GM23338 (cell line): ENCODE data around the gene AOPEP. TPM values are rescaled to one million over a fixed set of nuclear protein-coding genes. Genes with fewer than 3 reads are reported as not detected.

Experiments
- ATAC-seq: fragments of 200-7000 bp; cut with Tn5 transposase; 3 replicates; pipeline ENCODE4 v1.9.1; 2020
- DNase-seq: peaks from one replicate; pipeline ENCODE4 v3.0.0-alpha.2; 2015; ENCODE audit warnings: low spot score
- H2AFZ ChIP-seq: fragments of 200-600 bp; sonication (generic); 2 replicates; pipeline ENCODE4 v1.8.0; 2016; ENCODE audit warnings: antibody characterized with exemption, mild to moderate bottlenecking, moderate library complexity
- H3F3A ChIP-seq: fragments of 200-600 bp; sonication (generic); replicated peaks from 2 replicates; pipeline ENCODE4 v1.8.0; 2017; ENCODE audit warnings: antibody characterized with exemption, mixed run types, low read depth
- H3K27ac ChIP-seq: fragments of 200-600 bp; sonication (generic); 2 replicates; pipeline ENCODE4 v1.6.1; 2016; ENCODE audit warnings: low read depth
- H3K27me3 ChIP-seq: fragments of 200-600 bp; sonication (generic); 2 replicates; pipeline ENCODE4 v1.8.0; 2016; ENCODE audit warnings: mild to moderate bottlenecking, mixed run types, moderate library complexity; ENCODE audit not compliant: insufficient read depth
- H3K36me3 ChIP-seq: fragments of 200-600 bp; sonication (generic); 2 replicates; pipeline ENCODE4 v1.8.0; 2016; ENCODE audit warnings: mild to moderate bottlenecking; ENCODE audit not compliant: insufficient read depth
- H3K4me1 ChIP-seq: fragments of 200-600 bp; sonication (generic); 2 replicates; pipeline ENCODE4 v1.8.0; 2016; ENCODE audit warnings: mild to moderate bottlenecking, moderate library complexity; ENCODE audit not compliant: insufficient read depth
- H3K4me2 ChIP-seq: fragments of 200-600 bp; sonication (generic); 2 replicates; pipeline ENCODE4 v1.7.1; 2017; ENCODE audit warnings: mixed run types
- H3K4me3 ChIP-seq: fragments of 200-600 bp; sonication (generic); 2 replicates; pipeline ENCODE4 v1.6.1; 2016; ENCODE audit warnings: mixed run types
- H3K79me2 ChIP-seq: fragments of 200-600 bp; sonication (generic); replicated peaks from 2 replicates; pipeline ENCODE4 v1.8.0; 2017; ENCODE audit warnings: mild to moderate bottlenecking; ENCODE audit not compliant: insufficient read depth
- H3K9me2 ChIP-seq: fragments of 200-600 bp; sonication (generic); 2 replicates; pipeline ENCODE4 v1.8.0; 2017; ENCODE audit not compliant: insufficient read depth
- H4K20me1 ChIP-seq: fragments of 200-600 bp; sonication (generic); replicated peaks from 2 replicates; pipeline ENCODE4 v1.8.0; 2017; ENCODE audit warnings: mild to moderate bottlenecking; ENCODE audit not compliant: insufficient read depth
- H3K27ac Mint-ChIP-seq: 2 replicates; pipeline ENCODE4 v1.8.0; 2020; ENCODE audit warnings: inconsistent platforms, mild to moderate bottlenecking, moderate library complexity, mixed read lengths
- H3K27me3 Mint-ChIP-seq: 3 replicates; pipeline ENCODE4 v1.8.0; 2022; ENCODE audit warnings: low read depth, mild to moderate bottlenecking, moderate library complexity, mixed read lengths, inconsistent platforms; ENCODE audit not compliant: insufficient read depth, poor library complexity
- H3K36me3 Mint-ChIP-seq: 3 replicates; pipeline ENCODE4 v1.8.0; 2021; ENCODE audit warnings: low read depth, mild to moderate bottlenecking, inconsistent platforms, moderate library complexity, mixed read lengths
- H3K4me1 Mint-ChIP-seq: 3 replicates; pipeline ENCODE4 v1.8.0; 2020; ENCODE audit warnings: mild to moderate bottlenecking, inconsistent platforms, mixed read lengths
- H3K4me3 Mint-ChIP-seq: 3 replicates; pipeline ENCODE4 v1.8.0; 2021; ENCODE audit warnings: moderate library complexity, mild to moderate bottlenecking, inconsistent platforms, mixed read lengths
- H3K9me3 Mint-ChIP-seq: 3 replicates; pipeline ENCODE4 v1.8.0; 2020; ENCODE audit warnings: moderate library complexity, mild to moderate bottlenecking, inconsistent platforms, mixed read lengths
- CREB1 ChIP-seq: fragments of 250-450 bp; sonication (Bioruptor Pico); IDR thresholded peaks from 2 replicates; pipeline ENCODE4 v1.5.0; 2020; ENCODE audit warnings: low read depth, mild to moderate bottlenecking, moderate library complexity
- EZH2 ChIP-seq: fragments of 200-600 bp; sonication (generic); IDR thresholded peaks from one replicate; pipeline ENCODE4 v1.8.0; 2017; ENCODE audit warnings: antibody characterized with exemption, mild to moderate bottlenecking, low read depth; ENCODE audit not compliant: unreplicated experiment
- EZH2phosphoT487 ChIP-seq: fragments of 200-600 bp; sonication (generic); IDR thresholded peaks from one replicate; pipeline ENCODE4 v1.8.1; 2018; ENCODE audit warnings: antibody characterized with exemption; ENCODE audit not compliant: unreplicated experiment
- JUNB ChIP-seq: IDR thresholded peaks from one replicate; pipeline ENCODE4 v1.6.1; 2016; ENCODE audit warnings: antibody characterized with exemption; ENCODE audit not compliant: unreplicated experiment
- NANOG ChIP-seq: IDR thresholded peaks from 2 replicates; pipeline ENCODE4 v1.6.1; 2016; ENCODE audit warnings: antibody characterized with exemption, borderline replicate concordance
- POLR2AphosphoS5 ChIP-seq: IDR thresholded peaks from 2 replicates; pipeline ENCODE4 v1.6.1; 2016; ENCODE audit warnings: antibody characterized with exemption, low read depth
- STAT1 ChIP-seq: IDR thresholded peaks from one replicate; pipeline ENCODE4 v1.6.1; 2016; ENCODE audit warnings: antibody characterized with exemption; ENCODE audit not compliant: unreplicated experiment
- ZNF114 ChIP-seq: fragments of 250-450 bp; sonication (Bioruptor Pico); IDR thresholded peaks from 2 replicates; pipeline ENCODE4 v1.5.0; 2020; ENCODE audit warnings: mild to moderate bottlenecking, moderate library complexity
- ZNF331 ChIP-seq: fragments of 250-450 bp; sonication (Bioruptor Pico); IDR thresholded peaks from 2 replicates; pipeline ENCODE4 v1.5.0; 2020; ENCODE audit warnings: low read depth, mild to moderate bottlenecking, moderate library complexity
- polyA plus RNA-seq: library from polyadenylated mRNA; unstranded; fragments of >200 nt; fragmentation: Nextera tagmentation; extraction: Ambion mirVana; gene quantifications from 2 replicates; pipeline ENCODE4 v1.2.1, GENCODE V29; 2016
- total RNA-seq: library from RNA; depleted of rRNA; stranded (reverse); fragments of >200 nt; shearing (Covaris generic); gene quantifications from 2 replicates; pipeline ENCODE4 v1.2.3, GENCODE V29; 2014
- TF ChIP-seq, protein P1 (sequence below): IDR thresholded peaks from one replicate; pipeline ENCODE4 v1.6.1; 2018; ENCODE audit warnings: antibody characterized with exemption; ENCODE audit not compliant: unreplicated experiment
- TF ChIP-seq, protein P2 (sequence below), 2 experiments: fragments of 200-600 bp in 1 of 2; sonication (generic) in 1 of 2; conservative IDR thresholded peaks; 2 replicates each; pipeline versions ENCODE4 v1.5.1 to v1.6.1; 2016 to 2017; ENCODE audit warnings: antibody characterized with exemption in 2 of 2, low read depth in 2 of 2, mild to moderate bottlenecking in 2 of 2, moderate library complexity in 1 of 2
- TF ChIP-seq, protein P3 (sequence below): IDR thresholded peaks from 2 replicates; pipeline ENCODE4 v1.6.1; 2016; ENCODE audit warnings: antibody characterized with exemption
- TF ChIP-seq, protein P4 (sequence below): fragments of 250-450 bp; sonication (Bioruptor Pico); IDR thresholded peaks from 2 replicates; pipeline ENCODE4 v1.5.0; 2020; ENCODE audit warnings: mild to moderate bottlenecking, moderate library complexity

Gene AOPEP
- total and polyA plus RNA-seq, 2 experiments from 2014 or later = 7.0 to 16.5 TPM

DNA sequence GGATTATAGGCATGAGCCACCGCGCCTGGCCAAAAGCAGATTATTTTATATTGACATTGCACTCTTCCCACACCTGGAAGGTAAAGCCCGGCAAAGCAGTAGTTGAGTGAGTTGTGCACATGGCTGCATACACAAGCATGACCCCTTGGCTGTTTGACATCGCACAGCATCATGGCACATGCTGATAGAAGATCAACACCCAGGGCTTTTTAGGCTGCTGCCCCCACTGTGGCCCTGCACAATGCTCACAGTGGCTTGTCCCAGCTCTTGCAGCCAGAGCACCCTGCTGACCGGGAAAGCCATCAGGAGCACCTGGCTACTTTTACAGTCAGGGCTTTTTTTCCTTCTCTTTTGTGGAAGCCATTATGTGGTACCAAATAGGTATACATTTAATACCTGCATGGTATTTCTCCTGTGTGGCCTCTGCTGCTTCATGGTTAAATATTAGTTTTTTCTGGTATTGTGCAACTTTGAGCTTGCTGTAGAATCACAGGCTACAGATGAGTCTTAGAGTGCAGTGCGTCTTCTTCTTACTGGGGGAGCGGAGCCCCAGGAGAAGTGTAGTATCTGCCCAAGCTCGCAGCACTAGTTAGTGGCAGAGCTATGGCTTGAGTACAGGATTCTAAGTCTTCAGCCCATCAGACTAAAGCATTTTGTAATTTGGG, 264.5 kb downstream of the AOPEP start:
- Mint-ChIP-seq H3K36me3 (no peaks in the 10 kb centered on the region), H3K9me3 (no peaks in the 10 kb centered on the region), H3K4me1 (peaks cover 18% of the 10 kb centered on the region), H3K27me3 (no peaks in the 10 kb centered on the region), H3K4me3 (no peak overlapping the region), H3K27ac (no peak overlapping the region; the same call in 1 of the 2 replicates)
- Histone ChIP-seq H3K27ac (no peak overlapping the region), H3K36me3 (no peaks in the 10 kb centered on the region), H3F3A (no peaks in the 10 kb centered on the region), H3K4me1 (peaks cover 6% of the 10 kb centered on the region), H3K79me2 (no peaks in the 10 kb centered on the region), H2AFZ (no peak overlapping the region), H3K9me2 (no peaks in the 10 kb centered on the region), H3K4me3 (no peak overlapping the region), H3K4me2 (no peak overlapping the region), H4K20me1 (no peaks in the 10 kb centered on the region; the same call in 1 of the 2 replicates), H3K27me3 (no peaks in the 10 kb centered on the region)
- DNase-seq (no peak), ATAC-seq (no peak; the same call in 2 of the 3 replicates)
- TF ChIP-seq, protein P1, sequence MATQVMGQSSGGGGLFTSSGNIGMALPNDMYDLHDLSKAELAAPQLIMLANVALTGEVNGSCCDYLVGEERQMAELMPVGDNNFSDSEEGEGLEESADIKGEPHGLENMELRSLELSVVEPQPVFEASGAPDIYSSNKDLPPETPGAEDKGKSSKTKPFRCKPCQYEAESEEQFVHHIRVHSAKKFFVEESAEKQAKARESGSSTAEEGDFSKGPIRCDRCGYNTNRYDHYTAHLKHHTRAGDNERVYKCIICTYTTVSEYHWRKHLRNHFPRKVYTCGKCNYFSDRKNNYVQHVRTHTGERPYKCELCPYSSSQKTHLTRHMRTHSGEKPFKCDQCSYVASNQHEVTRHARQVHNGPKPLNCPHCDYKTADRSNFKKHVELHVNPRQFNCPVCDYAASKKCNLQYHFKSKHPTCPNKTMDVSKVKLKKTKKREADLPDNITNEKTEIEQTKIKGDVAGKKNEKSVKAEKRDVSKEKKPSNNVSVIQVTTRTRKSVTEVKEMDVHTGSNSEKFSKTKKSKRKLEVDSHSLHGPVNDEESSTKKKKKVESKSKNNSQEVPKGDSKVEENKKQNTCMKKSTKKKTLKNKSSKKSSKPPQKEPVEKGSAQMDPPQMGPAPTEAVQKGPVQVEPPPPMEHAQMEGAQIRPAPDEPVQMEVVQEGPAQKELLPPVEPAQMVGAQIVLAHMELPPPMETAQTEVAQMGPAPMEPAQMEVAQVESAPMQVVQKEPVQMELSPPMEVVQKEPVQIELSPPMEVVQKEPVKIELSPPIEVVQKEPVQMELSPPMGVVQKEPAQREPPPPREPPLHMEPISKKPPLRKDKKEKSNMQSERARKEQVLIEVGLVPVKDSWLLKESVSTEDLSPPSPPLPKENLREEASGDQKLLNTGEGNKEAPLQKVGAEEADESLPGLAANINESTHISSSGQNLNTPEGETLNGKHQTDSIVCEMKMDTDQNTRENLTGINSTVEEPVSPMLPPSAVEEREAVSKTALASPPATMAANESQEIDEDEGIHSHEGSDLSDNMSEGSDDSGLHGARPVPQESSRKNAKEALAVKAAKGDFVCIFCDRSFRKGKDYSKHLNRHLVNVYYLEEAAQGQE = no peak
- TF ChIP-seq EZH2 (no peak), ZNF114 (CRISPR knock-in tag) (no peak), EZH2phosphoT487 (no peak), POLR2AphosphoS5 (no peak), STAT1 (no peak), CREB1 (CRISPR knock-in tag) (no peak), JUNB (no peak), ZNF331 (no peak), NANOG (no peak)
- TF ChIP-seq, protein P2, sequence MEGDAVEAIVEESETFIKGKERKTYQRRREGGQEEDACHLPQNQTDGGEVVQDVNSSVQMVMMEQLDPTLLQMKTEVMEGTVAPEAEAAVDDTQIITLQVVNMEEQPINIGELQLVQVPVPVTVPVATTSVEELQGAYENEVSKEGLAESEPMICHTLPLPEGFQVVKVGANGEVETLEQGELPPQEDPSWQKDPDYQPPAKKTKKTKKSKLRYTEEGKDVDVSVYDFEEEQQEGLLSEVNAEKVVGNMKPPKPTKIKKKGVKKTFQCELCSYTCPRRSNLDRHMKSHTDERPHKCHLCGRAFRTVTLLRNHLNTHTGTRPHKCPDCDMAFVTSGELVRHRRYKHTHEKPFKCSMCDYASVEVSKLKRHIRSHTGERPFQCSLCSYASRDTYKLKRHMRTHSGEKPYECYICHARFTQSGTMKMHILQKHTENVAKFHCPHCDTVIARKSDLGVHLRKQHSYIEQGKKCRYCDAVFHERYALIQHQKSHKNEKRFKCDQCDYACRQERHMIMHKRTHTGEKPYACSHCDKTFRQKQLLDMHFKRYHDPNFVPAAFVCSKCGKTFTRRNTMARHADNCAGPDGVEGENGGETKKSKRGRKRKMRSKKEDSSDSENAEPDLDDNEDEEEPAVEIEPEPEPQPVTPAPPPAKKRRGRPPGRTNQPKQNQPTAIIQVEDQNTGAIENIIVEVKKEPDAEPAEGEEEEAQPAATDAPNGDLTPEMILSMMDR (conservative IDR thresholded peaks at IDR 0.05; ENCODE audit: low read depth in 2 of 2) = no peak
- TF ChIP-seq, protein P3, sequence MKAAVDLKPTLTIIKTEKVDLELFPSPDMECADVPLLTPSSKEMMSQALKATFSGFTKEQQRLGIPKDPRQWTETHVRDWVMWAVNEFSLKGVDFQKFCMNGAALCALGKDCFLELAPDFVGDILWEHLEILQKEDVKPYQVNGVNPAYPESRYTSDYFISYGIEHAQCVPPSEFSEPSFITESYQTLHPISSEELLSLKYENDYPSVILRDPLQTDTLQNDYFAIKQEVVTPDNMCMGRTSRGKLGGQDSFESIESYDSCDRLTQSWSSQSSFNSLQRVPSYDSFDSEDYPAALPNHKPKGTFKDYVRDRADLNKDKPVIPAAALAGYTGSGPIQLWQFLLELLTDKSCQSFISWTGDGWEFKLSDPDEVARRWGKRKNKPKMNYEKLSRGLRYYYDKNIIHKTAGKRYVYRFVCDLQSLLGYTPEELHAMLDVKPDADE = no peak
- TF ChIP-seq, protein P4, sequence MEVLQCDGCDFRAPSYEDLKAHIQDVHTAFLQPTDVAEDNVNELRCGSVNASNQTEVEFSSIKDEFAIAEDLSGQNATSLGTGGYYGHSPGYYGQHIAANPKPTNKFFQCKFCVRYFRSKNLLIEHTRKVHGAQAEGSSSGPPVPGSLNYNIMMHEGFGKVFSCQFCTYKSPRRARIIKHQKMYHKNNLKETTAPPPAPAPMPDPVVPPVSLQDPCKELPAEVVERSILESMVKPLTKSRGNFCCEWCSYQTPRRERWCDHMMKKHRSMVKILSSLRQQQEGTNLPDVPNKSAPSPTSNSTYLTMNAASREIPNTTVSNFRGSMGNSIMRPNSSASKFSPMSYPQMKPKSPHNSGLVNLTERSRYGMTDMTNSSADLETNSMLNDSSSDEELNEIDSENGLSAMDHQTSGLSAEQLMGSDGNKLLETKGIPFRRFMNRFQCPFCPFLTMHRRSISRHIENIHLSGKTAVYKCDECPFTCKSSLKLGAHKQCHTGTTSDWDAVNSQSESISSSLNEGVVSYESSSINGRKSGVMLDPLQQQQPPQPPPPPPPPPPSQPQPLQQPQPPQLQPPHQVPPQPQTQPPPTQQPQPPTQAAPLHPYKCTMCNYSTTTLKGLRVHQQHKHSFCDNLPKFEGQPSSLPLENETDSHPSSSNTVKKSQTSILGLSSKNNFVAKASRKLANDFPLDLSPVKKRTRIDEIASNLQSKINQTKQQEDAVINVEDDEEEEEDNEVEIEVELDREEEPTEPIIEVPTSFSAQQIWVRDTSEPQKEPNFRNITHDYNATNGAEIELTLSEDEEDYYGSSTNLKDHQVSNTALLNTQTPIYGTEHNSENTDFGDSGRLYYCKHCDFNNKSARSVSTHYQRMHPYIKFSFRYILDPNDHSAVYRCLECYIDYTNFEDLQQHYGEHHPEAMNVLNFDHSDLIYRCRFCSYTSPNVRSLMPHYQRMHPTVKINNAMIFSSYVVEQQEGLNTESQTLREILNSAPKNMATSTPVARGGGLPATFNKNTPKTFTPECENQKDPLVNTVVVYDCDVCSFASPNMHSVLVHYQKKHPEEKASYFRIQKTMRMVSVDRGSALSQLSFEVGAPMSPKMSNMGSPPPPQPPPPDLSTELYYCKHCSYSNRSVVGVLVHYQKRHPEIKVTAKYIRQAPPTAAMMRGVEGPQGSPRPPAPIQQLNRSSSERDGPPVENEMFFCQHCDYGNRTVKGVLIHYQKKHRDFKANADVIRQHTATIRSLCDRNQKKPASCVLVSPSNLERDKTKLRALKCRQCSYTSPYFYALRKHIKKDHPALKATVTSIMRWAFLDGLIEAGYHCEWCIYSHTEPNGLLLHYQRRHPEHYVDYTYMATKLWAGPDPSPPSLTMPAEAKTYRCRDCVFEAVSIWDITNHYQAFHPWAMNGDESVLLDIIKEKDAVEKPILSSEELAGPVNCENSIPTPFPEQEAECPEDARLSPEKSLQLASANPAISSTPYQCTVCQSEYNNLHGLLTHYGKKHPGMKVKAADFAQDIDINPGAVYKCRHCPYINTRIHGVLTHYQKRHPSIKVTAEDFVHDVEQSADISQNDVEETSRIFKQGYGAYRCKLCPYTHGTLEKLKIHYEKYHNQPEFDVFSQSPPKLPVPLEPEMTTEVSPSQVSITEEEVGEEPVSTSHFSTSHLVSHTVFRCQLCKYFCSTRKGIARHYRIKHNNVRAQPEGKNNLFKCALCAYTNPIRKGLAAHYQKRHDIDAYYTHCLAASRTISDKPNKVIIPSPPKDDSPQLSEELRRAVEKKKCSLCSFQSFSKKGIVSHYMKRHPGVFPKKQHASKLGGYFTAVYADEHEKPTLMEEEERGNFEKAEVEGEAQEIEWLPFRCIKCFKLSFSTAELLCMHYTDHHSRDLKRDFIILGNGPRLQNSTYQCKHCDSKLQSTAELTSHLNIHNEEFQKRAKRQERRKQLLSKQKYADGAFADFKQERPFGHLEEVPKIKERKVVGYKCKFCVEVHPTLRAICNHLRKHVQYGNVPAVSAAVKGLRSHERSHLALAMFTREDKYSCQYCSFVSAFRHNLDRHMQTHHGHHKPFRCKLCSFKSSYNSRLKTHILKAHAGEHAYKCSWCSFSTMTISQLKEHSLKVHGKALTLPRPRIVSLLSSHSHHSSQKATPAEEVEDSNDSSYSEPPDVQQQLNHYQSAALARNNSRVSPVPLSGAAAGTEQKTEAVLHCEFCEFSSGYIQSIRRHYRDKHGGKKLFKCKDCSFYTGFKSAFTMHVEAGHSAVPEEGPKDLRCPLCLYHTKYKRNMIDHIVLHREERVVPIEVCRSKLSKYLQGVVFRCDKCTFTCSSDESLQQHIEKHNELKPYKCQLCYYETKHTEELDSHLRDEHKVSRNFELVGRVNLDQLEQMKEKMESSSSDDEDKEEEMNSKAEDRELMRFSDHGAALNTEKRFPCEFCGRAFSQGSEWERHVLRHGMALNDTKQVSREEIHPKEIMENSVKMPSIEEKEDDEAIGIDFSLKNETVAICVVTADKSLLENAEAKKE = no peak
